Prostate gland (tissue), 2 donors: ENCODE data around the gene TRIM14. TPM values are rescaled to one million over a fixed set of nuclear protein-coding genes. Genes with fewer than 3 reads are reported as not detected.
"Not testable (repeated sequence)": the region's sequence is repeated elsewhere in the genome, so short reads cannot be mapped to it uniquely, and the experiment has no call there.

Experiments
- DNase-seq: peaks from one replicate; pipeline ENCODE4 v3.0.0-alpha.2; 2019; ENCODE audit warnings: low spot score
- H3K27ac ChIP-seq, 2 donors: fragments of 200-600 bp; sonication (generic); 2 replicates each; pipeline ENCODE4 v1.5.1; 2017 to 2019
- H3K27me3 ChIP-seq: fragments of 200-600 bp; sonication (generic); replicated peaks from 2 replicates; pipeline ENCODE4 v1.5.1; 2019; ENCODE audit not compliant: insufficient read depth
- H3K36me3 ChIP-seq, 2 donors: fragments of 200-600 bp; sonication (generic); 1 replicate in 1 of 2; 2 replicates in 1 of 2; pipeline versions ENCODE4 v1.5.1 to v1.8.1; 2017 to 2019
- H3K4me1 ChIP-seq: fragments of 200-600 bp; sonication (generic); replicated peaks from 2 replicates; pipeline ENCODE4 v1.5.1; 2019
- H3K4me3 ChIP-seq, 2 donors: fragments of 200-600 bp; sonication (generic); 2 replicates each; pipeline ENCODE4 v1.5.1; 2017 to 2019
- H3K9me3 ChIP-seq: fragments of 200-600 bp; sonication (generic); 2 replicates; pipeline ENCODE4 v1.5.1; 2017
- POLR2A ChIP-seq: fragments of 450-650 bp; IDR thresholded peaks from one replicate; pipeline ENCODE4 v1.6.1; 2016; ENCODE audit warnings: antibody characterized with exemption, mild to moderate bottlenecking
- POLR2AphosphoS5 ChIP-seq: sonication (generic); formaldehyde crosslinking; IDR thresholded peaks from one replicate; pipeline ENCODE4 v1.6.1; 2017; ENCODE audit warnings: antibody characterized with exemption
- WGBS: methylation state at CpG from one replicate; pipeline ENCODE4 v1.1.5; 2018; 5-methylcytosine and 5-hydroxymethylcytosine counted together
- intact Hi-C: fragments of 100-400 bp; cut with DNase I; formaldehyde crosslinking; loops from one replicate; pipeline ENCODE4 v1.14.2; 2022
- small RNA-seq, 2 donors: library from RNA; depleted of rRNA; stranded (forward); fragments of <200 nt; gene quantifications; one replicate each; pipeline ENCODE3, GENCODE V24; 2016
- total RNA-seq, 2 donors: library from RNA; depleted of rRNA; stranded (reverse); fragments of >200 nt; gene quantifications; one replicate each; pipeline ENCODE4 v1.1.0, GENCODE V29; 2016
- TF ChIP-seq, protein P1 (sequence below), 4 experiments: fragments of 200-600 bp in 2 of 4; fragments of 450-650 bp in 2 of 4; sonication (generic) in 2 of 4; IDR thresholded peaks; 1 replicate in 3 of 4; 2 replicates in 1 of 4; pipeline ENCODE4 v1.5.1; 2016 to 2019; ENCODE audit warnings: antibody characterized with exemption in 4 of 4, mild to moderate bottlenecking in 2 of 4, moderate library complexity in 2 of 4

TRIM14 gene
- total RNA-seq, 2 donors from 2014 or later: 23.4 to 24.3 TPM

GRCh38 chr9:98022447-98022846, 96.6 kb downstream of the TRIM14 start:
- DNase-seq: no peak
- Histone ChIP-seq H3K36me3 (no peaks in the 10 kb centered on the region), H3K4me3 (no peak overlapping the region), H3K27me3 (no peaks in the 10 kb centered on the region), H3K4me1 (no peaks in the 10 kb centered on the region), H3K27ac (no peak overlapping the region), H3K9me3 (no peaks in the 10 kb centered on the region)
- WGBS: 85% methylated on average over 8 of the region's 8 CpGs
- TF ChIP-seq, protein P1, sequence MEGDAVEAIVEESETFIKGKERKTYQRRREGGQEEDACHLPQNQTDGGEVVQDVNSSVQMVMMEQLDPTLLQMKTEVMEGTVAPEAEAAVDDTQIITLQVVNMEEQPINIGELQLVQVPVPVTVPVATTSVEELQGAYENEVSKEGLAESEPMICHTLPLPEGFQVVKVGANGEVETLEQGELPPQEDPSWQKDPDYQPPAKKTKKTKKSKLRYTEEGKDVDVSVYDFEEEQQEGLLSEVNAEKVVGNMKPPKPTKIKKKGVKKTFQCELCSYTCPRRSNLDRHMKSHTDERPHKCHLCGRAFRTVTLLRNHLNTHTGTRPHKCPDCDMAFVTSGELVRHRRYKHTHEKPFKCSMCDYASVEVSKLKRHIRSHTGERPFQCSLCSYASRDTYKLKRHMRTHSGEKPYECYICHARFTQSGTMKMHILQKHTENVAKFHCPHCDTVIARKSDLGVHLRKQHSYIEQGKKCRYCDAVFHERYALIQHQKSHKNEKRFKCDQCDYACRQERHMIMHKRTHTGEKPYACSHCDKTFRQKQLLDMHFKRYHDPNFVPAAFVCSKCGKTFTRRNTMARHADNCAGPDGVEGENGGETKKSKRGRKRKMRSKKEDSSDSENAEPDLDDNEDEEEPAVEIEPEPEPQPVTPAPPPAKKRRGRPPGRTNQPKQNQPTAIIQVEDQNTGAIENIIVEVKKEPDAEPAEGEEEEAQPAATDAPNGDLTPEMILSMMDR (IDR thresholded peaks at IDR 0.05): no peak
- TF ChIP-seq POLR2AphosphoS5 (no peak), POLR2A (no peak)
- intact Hi-C loops: no loop called here

GRCh38 chr9:98021306-98022040, 97.5 kb downstream of the TRIM14 start:
- no peaks in the 10 kb centered on the region for H3K36me3 ChIP-seq

GRCh38 chr9:98020476-98021145, 98.4 kb downstream of the TRIM14 start:
- H3K27me3 ChIP-seq: no peaks in the 10 kb centered on the region
- TF ChIP-seq, protein P1 (IDR thresholded peaks at IDR 0.05): no peak
- TF ChIP-seq POLR2AphosphoS5: no peak
- H3K9me3 ChIP-seq: no peaks in the 10 kb centered on the region
- intact Hi-C loops: no loop called here
- H3K27ac ChIP-seq: no peak overlapping the region
- H3K4me3 ChIP-seq: no peak overlapping the region
- WGBS: 90% methylated on average over 8 of the region's 8 CpGs
- H3K36me3 ChIP-seq: no peaks in the 10 kb centered on the region
- DNase-seq: no peak
- H3K4me1 ChIP-seq: no peaks in the 10 kb centered on the region

More at GRCh38 chr9:98021306-98022040, 97.5 kb downstream of the TRIM14 start:
- H3K9me3 ChIP-seq: no peaks in the 10 kb centered on the region
- intact Hi-C loops: no loop called here
- WGBS: 88% methylated on average over 8 of the region's 8 CpGs
- no peaks in the 10 kb centered on the region for H3K4me1 ChIP-seq
- TF ChIP-seq POLR2AphosphoS5: no peak
- H3K4me3 ChIP-seq: no peak overlapping the region
- no peak for DNase-seq
- H3K27me3 ChIP-seq: no peaks in the 10 kb centered on the region
- no peak overlapping the region for H3K27ac ChIP-seq

DNA sequence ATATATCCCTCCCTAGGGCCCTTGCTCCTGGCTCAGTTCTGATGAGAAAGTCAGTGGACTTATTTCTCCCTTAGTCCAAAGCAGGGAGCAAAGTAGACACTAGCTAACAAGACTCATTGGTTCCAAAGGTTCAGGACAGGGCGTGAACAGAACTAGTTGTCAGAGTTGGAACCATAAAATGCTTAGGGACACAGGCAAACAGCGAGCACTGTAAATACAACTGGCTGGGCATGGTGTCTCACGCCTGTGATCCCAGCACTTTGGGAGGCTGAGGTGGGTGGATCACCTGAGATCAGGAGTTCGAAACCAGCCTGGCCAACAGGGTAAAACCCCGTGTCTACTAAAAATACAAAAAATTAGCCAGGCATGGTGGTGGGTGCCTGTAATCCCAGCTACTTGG, 99.2 kb downstream of the TRIM14 start:
- 82% methylated on average over 5 of the region's 5 CpGs for WGBS
- H3K36me3 ChIP-seq, intact Hi-C loops, H3K27ac ChIP-seq, H3K4me1 ChIP-seq, H3K9me3 ChIP-seq, H3K4me3 ChIP-seq, H3K27me3 ChIP-seq, DNase-seq: not testable (repeated sequence)

Small RNA genes within 50 kb of the gene (small RNA-seq; reads per million reads assigned to genes)
- gene RF00017 (0 reads per million in 2 donors), gene RNU6-918P (0 reads per million in 2 donors)

Other genes starting within 250 kb of the TRIM14 start
- gene TRMO, start 196.7 kb downstream of the TRIM14 start, total RNA-seq: 10 to 100 TPM; 44.8 to 45.2 TPM
- gene HEMGN, start 181.1 kb downstream of the TRIM14 start, total RNA-seq: 1 to 10 TPM in 1 of 2 donors, not detected in 1; 1.4 TPM
- gene ANP32B, start 135.9 kb downstream of the TRIM14 start, total RNA-seq: 10 to 100 TPM; 22.5 to 25.1 TPM
- 100 to 1,000 TPM; 160 to 318 TPM for gene NANS, start 62.5 kb downstream of the TRIM14 start, total RNA-seq
- gene CORO2A, start 73.4 kb upstream of the TRIM14 start, total RNA-seq: 10 to 100 TPM; 31.2 to 45.3 TPM
- gene TBC1D2, start 136.4 kb upstream of the TRIM14 start, total RNA-seq: 10 to 100 TPM; 18.4 to 18.8 TPM